Chondrocyte (in vitro differentiated cells): ENCODE data around the gene ARHGDIB. TPM values are rescaled to one million over a fixed set of nuclear protein-coding genes. Genes with fewer than 3 reads are reported as not detected.

ENCODE experiments used
- DNase-seq: peaks from one replicate; pipeline ENCODE4 v3.0.0; 2021; ENCODE audit warnings: mixed read lengths, low spot score
- H3K27ac Mint-ChIP-seq: one replicate; pipeline ENCODE4 v1.8.0; 2021; ENCODE audit warnings: mild to moderate bottlenecking, moderate library complexity, mixed read lengths; ENCODE audit not compliant: unreplicated experiment
- H3K27me3 Mint-ChIP-seq: 2 replicates; pipeline ENCODE4 v1.8.0; 2021; ENCODE audit warnings: low read depth, mixed read lengths
- H3K36me3 Mint-ChIP-seq: 2 replicates; pipeline ENCODE4 v1.8.0; 2021; ENCODE audit warnings: low read depth, mixed read lengths
- H3K4me1 Mint-ChIP-seq: 2 replicates; pipeline ENCODE4 v1.8.0; 2021; ENCODE audit warnings: low read depth, mild to moderate bottlenecking, mixed read lengths
- H3K4me3 Mint-ChIP-seq: one replicate; pipeline ENCODE4 v1.8.0; 2021; ENCODE audit warnings: mild to moderate bottlenecking, moderate library complexity, mixed read lengths; ENCODE audit not compliant: unreplicated experiment
- H3K9me3 Mint-ChIP-seq: 2 replicates; pipeline ENCODE4 v1.8.0; 2021; ENCODE audit warnings: low read depth, mixed read lengths
- CTCF ChIP-seq: fragments of 200-600 bp; sonication (generic); IDR thresholded peaks from 2 replicates; pipeline ENCODE4 v1.5.0; 2021; ENCODE audit warnings: antibody characterized with exemption, mild to moderate bottlenecking, moderate library complexity
- total RNA-seq: library from RNA; stranded (reverse); gene quantifications from 3 replicates; pipeline ENCODE4 v1.2.1, GENCODE V29; 2021

Gene ARHGDIB
- total RNA-seq, 1 donor from 2014 or later = 5.2 TPM

DNA sequence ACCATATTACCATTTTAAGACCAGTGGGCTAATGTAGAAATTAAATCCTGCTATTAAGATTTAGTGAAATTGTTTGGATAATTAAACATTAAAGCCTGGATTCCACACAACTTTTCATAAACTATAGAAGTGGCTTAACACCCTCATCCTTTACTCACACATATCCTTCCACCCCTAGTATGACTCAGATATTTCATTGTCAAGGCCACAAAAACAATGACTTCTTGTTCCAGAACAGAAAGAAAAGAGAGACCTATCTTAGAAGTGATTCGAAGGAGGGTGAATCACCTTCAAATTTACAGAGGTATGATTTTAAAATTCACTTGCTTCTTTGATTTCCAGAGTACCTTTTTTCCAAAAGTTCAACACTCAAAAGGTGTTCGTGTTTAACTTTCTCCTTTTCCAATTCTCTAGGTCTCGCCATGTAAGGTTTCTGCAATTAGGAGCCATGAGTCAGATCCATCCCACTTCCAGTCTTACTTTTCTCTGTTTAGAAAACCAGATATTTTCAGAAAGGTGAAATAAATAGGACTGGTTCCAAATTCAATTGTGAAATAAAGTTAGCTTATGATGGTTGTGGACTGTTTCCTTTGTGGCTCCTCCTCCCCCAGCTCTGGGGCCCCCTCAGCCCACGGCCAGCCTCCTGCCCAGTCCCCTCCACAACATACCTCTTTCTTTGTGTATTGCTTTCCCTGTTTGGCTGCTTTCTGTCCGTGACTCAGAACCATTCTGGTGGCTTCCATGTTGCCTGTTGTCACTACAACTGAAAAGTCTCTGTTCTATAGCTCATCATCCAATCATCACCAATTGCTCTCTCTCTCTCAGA, 51.1 kb downstream of the ARHGDIB start:
- H3K27me3 Mint-ChIP-seq = no peaks in the 10 kb centered on the region
- peaks cover 27% of the 10 kb centered on the region for H3K4me1 Mint-ChIP-seq
- no peak overlapping the region for H3K4me3 Mint-ChIP-seq
- DNase-seq = no peak
- TF ChIP-seq CTCF = no peak
- no peaks in the 10 kb centered on the region for H3K36me3 Mint-ChIP-seq
- H3K9me3 Mint-ChIP-seq = peaks cover 4% of the 10 kb centered on the region
- H3K27ac Mint-ChIP-seq = no peak overlapping the region

DNA sequence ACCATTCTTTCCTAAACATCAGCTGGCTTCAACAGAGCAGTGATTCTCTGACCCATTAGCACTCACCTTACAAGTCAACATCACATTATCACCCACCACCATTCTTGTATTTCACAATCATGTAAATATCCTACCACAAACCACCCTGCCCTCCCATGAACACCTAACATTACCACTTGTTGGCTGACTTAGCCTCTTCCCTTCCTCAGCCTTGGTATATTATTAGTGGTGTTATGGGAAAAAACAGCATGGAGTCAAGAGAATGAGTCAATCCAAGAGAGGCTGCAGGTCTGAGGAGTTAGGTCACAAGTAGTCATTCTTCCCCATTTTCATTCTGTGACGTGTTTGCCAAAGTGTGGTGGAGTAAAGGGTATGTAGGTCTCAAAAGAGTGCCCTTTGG, 53.4 kb downstream of the ARHGDIB start:
- TF ChIP-seq CTCF = no peak
- Mint-ChIP-seq H3K4me3 (no peak overlapping the region), H3K27me3 (no peaks in the 10 kb centered on the region), H3K27ac (no peak overlapping the region), H3K9me3 (peaks cover 11% of the 10 kb centered on the region), H3K4me1 (peaks cover 37% of the 10 kb centered on the region), H3K36me3 (no peaks in the 10 kb centered on the region)
- DNase-seq = no peak

- no peak for TF ChIP-seq CTCF
- Mint-ChIP-seq H3K4me1 (peaks cover 40% of the 10 kb centered on the region), H3K27ac (no peak overlapping the region), H3K9me3 (peaks cover 11% of the 10 kb centered on the region), H3K4me3 (no peak overlapping the region), H3K36me3 (no peaks in the 10 kb centered on the region), H3K27me3 (no peaks in the 10 kb centered on the region)
- DNase-seq = no peak
These were observed 55.3 kb downstream of the ARHGDIB start for GRCh38 chr12:14906114-14906513.

DNA sequence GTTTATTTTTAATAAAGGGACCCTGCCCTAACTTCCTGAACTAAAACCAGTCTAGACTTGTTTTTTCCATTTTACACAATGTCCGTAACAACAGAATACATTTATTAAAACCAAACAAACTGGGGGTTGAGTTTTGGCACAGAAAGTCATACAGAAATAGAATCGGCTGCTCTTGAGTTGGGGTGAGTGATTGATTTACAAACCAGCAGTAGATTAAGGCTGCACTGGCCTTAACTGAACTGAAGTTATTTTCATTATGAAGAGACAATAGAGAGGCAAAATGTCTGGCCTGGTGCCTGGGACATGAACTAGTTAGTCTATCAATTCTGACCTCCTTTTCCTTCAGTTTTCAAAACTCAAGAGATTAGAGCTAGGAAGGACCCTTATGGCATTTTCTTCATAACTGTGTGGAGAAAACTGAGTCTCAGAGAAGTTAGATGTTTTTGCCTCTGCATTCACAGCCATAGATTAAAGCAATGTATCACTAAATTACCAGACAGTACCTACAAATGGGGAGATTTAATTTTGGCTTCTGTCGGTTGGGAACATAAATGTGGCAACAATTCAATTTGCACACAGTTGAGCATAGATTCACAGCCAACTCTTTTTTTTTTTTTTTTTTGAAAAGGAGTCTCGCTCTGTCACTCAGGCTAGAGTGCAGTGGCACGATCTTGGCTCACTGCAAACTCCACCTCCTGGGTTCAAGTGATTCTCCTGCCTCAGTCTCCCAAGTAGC, 56.0 kb downstream of the ARHGDIB start:
- DNase-seq = no peak
- H3K9me3 Mint-ChIP-seq = peaks cover 11% of the 10 kb centered on the region
- no peaks in the 10 kb centered on the region for H3K27me3 Mint-ChIP-seq
- no peak for TF ChIP-seq CTCF
- H3K4me3 Mint-ChIP-seq = no peak overlapping the region
- peaks cover 37% of the 10 kb centered on the region for H3K4me1 Mint-ChIP-seq
- peak overlapping the region; percentile 17 for H3K27ac Mint-ChIP-seq
- H3K36me3 Mint-ChIP-seq = no peaks in the 10 kb centered on the region

GRCh38 chr12:14904854-14905253, 56.5 kb downstream of the ARHGDIB start:
- H3K4me3 Mint-ChIP-seq = no peak overlapping the region
- peak overlapping the region; percentile 17 for H3K27ac Mint-ChIP-seq
- H3K36me3 Mint-ChIP-seq = no peaks in the 10 kb centered on the region
- DNase-seq = no peak
- H3K27me3 Mint-ChIP-seq = no peaks in the 10 kb centered on the region
- H3K4me1 Mint-ChIP-seq = peaks cover 32% of the 10 kb centered on the region
- H3K9me3 Mint-ChIP-seq = peaks cover 11% of the 10 kb centered on the region
- TF ChIP-seq CTCF = no peak
